GM19238 (cell line): ENCODE data around the gene PCSK9.

ENCODE experiments used
- DNase-seq: peaks from one replicate; pipeline ENCODE4 v3.0.0; 2011; ENCODE audit warnings: low spot score; ENCODE audit not compliant: insufficient read length

Gene PCSK9

DNA sequence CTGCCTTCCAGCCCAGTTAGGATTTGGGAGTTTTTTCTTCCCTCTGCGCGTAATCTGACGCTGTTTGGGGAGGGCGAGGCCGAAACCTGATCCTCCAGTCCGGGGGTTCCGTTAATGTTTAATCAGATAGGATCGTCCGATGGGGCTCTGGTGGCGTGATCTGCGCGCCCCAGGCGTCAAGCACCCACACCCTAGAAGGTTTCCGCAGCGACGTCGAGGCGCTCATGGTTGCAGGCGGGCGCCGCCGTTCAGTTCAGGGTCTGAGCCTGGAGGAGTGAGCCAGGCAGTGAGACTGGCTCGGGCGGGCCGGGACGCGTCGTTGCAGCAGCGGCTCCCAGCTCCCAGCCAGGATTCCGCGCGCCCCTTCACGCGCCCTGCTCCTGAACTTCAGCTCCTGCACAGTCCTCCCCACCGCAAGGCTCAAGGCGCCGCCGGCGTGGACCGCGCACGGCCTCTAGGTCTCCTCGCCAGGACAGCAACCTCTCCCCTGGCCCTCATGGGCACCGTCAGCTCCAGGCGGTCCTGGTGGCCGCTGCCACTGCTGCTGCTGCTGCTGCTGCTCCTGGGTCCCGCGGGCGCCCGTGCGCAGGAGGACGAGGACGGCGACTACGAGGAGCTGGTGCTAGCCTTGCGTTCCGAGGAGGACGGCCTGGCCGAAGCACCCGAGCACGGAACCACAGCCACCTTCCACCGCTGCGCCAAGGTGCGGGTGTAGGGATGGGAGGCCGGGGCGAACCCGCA, at the start of gene PCSK9:
Gene PCSK9 (plus strand): TSS at position 207 of the 741 bp plus-strand sequence. CDS start 290 bp downstream, at position 497.
- no peak for DNase-seq

DNA sequence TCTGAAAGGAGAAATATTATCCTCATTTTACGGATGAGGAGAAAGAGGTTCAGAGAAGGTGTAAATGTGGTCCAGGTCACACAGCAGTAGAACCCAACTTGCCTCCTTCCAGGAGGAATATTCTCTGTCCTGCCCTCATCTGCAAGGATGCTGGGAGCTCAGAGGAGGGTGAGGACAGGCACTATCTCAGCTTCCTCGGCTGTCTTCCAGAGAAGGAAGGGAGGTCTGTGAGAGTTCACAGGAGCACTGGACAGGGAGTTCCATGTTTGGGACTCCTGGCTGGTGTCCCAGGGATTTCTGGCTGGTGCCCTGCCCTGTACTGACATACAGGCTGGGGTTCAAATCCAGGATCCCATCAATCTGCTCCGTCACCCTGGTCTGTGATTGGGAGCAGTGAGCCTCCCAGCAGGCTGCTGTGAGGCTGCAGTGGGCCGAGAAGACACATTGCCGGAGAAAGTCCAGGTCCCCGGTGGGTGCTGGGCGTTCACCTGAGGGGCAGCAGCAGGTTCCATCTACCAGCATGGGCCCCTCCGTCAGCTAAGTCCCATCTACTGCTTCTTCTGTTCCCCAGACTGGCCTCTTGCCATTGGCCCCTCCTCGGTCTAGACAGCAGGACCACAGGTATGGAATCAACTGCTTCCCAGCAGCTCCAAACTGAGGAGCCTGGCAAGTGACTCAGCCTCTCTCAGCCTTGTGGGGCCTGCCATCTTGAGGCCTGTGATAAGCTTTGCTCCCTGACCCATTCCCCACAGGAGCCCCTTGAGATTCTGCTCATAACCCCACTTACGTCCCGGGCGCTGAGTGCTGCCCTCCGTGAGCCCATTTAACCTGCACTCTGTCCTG, 49.2 kb upstream of the PCSK9 start:
- DNase-seq = no peak

DNA sequence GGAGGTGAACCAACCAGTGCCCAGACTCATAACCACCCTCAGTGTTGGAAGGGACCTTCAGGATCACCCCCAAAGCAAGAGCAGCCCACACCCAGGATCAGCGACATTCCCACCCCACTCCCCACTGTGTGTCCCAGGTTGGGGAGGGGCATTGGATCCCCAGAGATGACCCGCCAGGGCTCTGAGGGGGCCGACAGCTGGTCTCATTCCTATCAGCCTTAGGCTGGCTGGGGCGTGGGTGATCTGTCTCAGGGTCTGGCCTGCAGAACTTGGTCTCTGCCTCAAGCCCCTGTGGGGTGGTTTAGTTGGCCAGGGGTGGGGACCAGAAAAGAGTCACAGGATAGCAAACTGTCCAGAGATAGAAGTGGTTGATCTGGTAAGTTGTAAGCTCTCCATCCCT, 48.4 kb upstream of the PCSK9 start:
- DNase-seq = no peak

DNA sequence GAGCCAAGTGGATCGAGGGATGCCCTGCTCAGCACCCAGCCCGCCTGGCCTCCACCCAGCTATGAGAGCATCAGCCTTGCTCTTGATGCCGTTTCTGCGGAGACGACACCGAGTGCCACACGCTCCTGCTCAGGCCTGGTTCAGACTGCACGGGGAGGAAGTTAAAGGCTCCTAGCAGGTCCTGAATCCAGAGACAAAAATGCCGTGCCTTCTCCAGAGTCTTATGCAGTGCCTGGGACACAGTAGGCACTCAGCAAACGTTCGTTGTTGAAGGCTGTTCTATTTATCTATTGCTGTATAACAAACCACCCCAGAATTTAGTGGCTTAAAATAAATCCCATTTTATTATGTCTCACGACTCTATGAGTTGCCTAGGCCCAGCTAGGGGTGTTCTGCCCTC, 47.4 kb upstream of the PCSK9 start:
- DNase-seq = no peak

DNA sequence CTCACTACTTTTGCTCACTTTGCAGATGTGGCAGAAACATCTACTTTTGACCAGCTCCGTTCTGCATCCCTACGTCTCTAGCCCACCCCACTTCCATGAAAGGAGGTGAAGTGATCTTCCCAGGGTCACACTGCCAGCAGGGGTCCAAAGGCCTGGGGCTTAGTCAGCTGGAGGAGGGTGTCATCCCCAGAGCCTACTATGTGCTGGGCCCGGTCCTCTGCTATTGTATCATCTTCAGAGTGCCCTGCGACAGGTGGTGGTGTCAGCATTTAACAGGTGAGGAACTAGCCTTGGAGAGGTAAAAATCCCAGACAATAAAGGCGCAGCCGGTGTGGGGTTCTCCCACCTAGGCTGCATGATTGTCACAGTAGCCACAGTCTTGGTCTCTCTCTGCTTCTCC, 46.2 kb upstream of the PCSK9 start:
- no peak for DNase-seq

DNA sequence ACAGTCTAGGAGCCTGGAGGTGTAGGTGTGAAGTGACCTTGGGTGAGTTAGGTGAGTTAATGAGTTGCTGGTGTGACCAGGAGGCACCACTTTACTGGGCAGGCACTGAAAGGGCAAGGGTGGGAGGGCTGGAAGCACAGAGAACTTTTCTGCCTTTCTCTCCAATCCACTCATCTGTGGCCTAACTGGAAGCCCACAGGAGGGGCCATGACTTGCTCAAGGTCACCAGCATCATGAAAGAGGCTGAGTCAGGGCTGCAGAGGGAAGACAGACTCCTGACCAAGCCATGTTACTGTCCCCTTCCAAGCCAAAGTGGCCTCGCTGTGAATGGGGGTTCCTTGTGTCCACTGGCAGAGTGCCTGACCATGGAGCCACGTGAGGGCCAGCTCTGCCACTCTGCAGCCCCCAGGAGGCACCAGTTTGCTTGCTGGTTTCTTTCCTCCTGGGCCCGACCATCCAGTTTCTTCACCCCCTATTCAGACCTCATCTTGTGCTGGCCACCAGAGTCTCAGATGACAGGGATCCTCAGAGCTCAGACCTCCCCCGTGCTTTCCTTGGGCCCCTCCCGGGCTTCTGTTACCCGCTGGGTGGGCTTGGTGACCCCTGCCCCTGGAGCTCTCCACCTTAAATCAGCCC, 44.9 kb upstream of the PCSK9 start:
- no peak for DNase-seq

DNA sequence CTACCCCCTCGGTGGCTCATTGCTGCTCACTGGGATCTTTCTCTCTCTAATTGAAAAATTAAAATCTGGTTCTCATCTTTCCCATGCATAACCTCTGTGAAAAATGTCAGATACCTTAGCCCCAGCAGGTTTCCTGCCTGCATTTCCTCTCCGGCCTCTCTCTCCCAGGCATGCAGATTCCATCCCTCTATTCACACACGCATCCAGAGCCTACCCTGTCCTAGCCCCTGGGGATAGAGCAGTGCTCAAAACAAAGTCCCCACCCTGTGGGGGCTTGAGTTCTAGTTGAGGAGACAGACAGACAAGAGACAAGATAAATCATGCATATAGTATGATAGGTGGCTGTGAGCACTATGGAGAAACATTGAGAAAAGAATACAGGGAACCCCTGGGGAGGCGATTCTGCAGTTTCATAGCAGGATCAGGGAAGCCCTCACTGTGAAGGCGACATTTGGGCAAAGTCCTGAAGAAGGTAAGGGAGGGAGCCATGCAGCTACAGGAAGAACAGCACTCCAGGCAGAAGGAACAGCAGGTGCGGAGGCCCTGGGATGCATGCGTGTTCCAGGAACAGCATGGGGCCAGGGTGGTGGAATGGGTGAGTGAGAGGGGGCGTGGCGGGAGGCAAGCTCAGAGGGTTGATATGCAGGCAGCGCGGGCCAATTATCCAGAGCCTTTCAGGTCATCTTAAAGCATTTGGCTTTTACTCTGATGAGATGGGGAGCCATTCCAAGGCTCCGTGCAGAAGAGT, 44.2 kb upstream of the PCSK9 start:
- no peak for DNase-seq

DNA sequence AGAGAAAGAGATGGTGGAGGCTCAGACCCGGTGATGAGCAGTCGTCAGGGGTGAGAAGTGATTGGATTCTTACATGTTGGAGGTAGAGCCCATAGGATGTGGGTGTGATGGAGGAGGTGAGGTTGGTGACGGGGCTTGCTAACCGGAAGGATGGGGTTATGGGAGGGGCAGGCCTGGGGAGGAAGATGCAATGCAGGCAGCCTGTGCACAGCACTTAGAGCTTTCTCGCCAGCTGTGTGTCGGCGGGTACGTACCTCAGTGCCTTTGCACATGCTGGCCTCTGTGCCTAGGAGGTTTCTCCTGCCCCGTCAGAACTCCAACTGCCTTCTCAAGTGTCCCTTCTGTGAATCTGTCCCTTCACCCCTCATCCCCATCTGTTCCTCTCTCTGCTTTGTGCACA, 43.5 kb upstream of the PCSK9 start:
- DNase-seq = no peak

DNA sequence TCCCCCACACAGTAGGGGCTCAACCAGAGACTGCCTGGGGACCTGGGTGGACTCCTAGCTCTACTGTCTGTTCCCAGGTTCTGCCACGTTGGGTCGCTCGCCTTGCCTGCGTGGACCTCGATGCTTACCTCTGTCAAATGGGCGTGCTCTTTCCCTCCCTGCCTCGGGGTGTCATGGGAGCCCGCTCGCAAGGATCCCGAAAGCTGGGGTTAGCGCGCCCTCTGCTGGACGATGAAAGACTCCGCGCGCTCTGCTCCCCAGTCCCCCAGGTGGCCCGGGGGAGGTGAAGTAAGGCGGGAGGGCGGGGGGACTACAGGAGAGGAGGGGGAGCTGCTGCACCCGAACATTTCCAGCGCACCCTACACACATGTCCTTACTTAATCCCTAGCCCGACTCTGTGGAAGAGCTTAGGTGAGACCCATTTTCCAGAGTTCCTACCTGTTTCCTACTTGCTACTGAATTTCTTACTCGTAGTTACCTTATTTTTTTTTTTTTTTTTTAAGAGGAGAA, 42.9 kb upstream of the PCSK9 start:
- DNase-seq = peak; percentile 93

DNA sequence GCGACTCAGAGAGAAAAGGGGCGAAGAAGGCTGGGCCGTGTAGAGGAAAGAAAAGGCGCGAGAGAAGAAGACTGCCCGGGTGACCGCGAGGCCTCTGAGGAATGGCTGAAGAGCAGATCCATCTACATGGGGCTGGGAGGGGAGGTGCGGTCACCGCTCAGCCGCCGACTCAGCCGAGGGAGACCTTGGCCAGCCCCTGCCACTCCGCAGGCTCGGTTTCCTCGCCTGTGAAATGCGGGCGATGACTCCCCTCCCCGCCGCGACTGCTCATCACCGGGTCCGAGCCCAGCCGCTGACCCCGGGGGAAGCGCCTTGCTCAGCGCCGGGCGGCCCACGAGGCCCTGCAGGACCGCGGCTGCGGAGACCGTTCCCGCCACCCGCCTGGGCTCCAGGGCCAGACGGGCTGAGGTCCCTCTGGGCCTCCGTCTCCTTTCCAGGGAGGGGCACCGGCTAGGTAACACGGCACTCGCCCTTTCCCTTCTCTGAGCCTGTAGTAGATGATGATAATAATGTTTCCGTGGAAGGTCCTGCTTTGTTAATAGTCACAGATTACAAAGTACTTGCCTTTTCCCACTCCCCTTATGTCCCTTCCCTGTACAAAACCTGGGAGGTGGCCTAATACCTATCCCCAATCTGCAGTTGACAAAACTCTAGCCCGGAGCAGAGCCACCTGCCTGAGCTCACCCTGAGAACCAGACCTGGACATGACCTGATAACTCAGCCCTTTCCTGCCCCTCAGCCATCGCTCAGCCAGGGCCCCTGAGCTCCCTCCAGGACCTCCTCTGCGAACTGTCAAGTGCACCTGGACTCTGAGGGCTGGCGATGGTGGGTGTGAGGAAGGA, 42.3 kb upstream of the PCSK9 start:
- DNase-seq = no peak

DNA sequence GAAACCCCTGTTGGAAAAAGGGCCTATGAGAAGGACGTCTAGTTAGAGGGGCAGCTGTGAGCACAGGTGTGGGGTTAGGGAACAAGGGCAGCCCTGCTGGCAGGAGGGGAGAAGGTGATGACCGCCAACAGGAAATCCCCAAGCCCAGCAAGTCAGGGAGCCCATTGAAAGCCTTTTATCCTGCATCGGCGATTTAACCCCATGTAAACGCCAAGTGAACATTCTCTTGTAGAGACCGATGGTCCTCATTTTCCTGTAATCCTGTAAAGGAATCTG, 41.7 kb upstream of the PCSK9 start:
- no peak for DNase-seq

DNA sequence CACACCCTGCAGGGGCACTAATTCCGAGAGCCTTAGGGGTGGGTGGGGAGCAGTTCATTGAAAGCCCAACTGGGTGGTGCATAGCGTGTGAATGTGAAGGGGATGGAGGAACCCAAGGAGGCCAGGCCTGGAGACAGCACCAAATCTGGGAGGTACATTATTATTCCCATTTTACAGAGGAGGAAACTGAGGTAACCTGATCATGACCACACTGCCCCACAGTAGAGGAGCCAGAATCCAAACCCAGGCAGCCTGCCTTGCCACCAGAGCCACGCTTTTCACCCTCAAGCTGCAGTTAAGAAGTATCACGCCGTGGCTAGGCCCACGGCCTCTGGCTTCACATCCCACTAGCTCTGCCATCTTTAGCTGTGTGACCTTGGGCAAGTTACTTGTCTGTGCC, 41.2 kb upstream of the PCSK9 start:
- DNase-seq = no peak

DNA sequence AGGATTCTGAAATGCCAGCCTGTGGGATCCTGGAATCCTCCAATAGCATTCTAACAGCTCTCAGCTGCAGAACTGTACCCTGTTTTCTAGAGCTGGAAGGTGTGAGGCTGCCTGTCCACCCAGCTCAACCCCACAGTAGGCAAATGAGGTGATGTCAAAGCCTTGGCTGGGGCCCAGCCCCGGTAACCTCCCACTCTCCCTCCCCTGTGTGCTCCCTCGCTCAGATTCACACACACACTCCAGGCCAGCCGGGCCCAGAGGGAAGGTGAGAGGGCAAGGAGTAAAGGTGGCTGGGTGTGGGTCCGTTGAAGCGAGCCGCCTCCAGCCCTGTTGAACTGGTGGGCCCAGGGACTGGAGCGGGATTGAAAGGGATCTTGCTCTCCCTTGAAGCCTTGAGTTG, 40.7 kb upstream of the PCSK9 start, which contains the start of gene BSND:
Gene BSND (plus strand): TSS at position 257 of the 400 bp plus-strand sequence. CDS start 254 bp downstream, outside the sequence.
- no peak for DNase-seq

DNA sequence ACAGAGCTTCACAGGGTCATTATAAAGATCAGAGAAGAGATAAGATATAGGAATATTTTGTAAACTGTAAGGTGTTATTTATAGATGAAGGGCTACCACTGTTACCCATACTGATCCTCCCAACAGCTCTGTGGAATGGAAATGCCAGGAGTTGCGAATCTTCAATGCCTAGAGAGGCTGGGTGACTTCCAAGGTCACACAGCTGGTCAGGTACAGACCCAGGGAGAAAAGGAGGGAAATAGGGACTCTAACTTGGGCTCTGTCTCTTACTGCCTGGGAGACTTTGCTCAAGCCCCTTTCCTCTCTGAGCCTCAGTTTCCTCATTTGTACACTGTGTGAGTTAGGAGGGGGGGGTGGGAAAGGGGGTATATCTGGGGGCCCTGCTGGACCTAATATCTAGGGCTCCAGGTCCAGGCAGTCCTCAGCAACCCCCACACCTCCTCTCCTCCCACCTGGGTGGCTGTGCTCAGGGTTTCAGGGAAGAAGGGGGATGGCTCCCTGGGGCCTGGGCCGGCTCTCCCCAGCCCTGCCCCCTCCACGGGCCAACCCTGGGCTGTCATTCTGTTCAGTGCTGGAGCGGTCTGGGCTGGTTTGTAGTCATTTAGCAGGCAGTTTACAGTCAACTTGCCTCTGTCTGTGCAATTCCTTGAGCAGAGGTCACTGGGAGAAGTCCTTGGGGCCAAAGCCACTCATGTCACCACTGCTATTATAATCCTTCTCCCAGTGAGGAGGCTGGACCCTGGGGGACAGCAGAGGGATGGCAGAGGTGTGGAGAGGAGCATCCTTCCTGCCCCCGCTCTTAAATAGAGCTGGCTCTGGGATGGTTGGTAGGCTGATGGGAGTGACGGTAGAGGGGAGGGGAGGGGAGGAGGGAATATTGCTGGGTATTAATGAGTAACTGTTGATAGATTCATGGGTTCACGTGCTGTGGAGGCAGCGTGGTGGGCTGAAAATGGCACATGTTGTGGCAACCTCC, 39.0 kb upstream of the PCSK9 start:
- DNase-seq = no peak

DNA sequence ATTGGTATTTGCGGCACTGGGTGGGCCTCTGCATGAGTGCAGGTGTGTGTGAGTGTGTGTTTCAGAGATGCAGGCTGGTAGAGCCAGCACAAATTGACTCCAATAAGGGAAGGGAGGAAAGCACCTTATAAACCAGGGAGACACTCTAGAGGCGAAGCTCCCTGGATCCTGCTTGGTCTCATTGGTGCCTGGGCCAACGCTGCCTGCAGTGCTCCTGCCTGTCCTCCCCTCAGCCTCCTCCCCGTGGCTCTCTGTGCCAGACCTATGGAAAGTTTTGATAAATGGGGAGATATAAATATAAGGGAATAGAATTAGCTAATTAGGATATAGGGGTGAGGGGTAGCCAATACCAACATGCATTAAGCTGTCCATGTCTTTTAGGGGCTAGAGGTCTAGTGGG, 38.0 kb upstream of the PCSK9 start:
- no peak for DNase-seq

DNA sequence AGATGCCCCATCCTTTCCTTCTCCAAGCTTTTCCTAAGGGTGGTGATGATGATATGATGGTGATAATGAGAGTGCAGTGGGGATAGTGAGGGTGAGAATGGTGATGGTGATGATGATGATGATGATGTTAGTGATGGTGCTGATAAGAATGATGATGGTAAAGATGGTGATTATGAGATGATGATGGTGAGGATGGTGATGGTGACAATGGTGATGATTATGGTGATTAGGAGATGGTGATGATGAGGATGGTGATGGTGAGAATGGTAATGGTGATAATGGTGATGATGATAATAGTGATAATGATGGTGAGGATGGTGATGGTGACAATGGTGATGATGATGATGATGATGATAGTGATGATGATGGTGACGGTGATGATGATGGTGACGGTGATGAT, 36.7 kb upstream of the PCSK9 start:
- no peak for DNase-seq

DNA sequence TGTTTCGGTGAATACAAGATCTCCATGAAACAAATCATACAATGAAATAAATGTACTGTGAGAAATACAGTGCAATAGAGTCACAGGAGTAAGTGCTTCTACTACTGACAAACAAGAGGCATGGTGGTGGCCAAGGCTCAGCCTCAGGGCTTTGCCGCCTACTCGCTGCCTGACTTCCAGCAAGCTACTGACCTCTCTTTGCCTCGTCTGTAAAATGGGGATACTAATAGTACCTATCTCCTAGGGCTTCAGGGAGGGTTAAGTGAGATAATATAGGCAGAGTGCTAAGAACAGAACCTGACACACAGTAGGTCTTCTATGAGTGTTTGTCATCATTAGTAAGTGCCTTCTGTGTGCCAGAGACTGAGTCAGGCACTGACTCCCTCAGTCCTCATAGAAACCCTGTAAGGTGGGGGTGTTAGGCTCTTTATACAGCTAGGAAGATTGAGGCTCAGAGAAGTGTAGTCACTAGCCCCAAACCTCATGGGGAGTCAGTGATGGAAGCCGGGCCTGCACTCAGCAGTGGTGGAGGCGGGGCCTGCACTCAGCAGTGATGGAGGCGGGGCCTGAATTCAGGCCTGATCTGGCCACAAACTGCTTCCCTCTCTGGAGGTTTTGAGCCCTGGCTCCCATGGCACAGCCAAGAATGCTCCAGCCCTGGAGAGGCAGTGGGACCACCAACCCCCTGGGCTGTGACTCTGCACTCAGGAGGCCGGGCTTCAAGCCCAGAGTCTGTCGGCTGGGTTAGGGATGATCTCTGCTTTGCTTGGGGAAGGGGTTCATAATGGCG, 33.8 kb upstream of the PCSK9 start:
- no peak for DNase-seq

DNA sequence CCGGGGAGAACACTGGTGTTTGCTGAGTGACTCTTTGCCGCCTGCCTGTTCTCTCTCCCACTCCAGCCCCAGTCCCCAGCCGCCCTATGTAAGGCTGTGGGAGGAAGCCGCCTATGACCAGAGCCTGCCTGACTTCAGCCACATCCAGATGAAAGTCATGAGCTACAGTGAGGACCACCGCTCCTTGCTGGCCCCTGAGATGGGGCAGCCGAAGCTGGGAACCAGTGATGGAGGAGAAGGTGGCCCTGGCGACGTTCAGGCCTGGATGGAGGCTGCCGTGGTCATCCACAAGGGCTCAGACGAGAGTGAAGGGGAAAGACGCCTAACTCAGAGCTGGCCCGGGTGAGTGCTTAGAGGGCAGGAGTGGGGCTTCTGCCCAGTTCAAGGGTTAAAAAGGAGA, 32.4 kb upstream of the PCSK9 start:
- DNase-seq = no peak

DNA sequence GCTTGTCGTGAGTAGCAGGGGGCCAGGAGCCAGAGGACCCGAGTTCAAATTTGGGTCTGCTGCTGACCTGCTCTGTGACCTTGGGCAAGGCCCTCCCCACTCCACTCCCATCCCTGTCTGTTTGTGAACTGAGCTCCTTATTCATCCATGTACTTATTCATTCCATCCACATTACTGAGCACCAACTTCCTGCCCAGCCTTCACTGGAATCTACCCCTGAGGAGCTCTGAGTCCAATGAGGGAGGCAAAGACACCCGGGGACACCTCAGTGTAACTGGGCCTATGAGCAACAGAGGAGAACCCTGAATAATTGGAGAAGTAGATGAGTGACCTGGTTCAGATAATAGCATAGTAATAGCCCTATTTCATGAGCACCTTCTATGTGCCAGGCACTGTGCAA, 31.7 kb upstream of the PCSK9 start:
- DNase-seq = no peak
